H1 (cell line): Measurements from ENCODE around the gene CEP135. TPM values are rescaled to one million over a fixed set of nuclear protein-coding genes. Genes with fewer than 3 reads are reported as not detected.

Experiments
- polyA plus RNA-seq, 7 experiments: library from polyadenylated mRNA; depleted of rRNA in 3 of 7; stranded (reverse) in 5 of 7; unstranded in 2 of 7; fragments of >200 nt in 5 of 7; fragments of 200-250 nt in 2 of 7; gene quantifications; 1 replicate in 5 of 7; 2 replicates in 1 of 7; 4 replicates in 1 of 7; pipeline versions ENCODE4 v1.2.1 to v1.2.3, GENCODE V29; 2011 to 2013; ENCODE audit warnings: missing spikeins in 2 of 7, mixed read lengths in 2 of 7
- total RNA-seq: library from RNA; stranded (reverse); fragmentation: NEBNext Ultra II Directional; extraction: Animal tissue kit (Norgen Biotek cat#: 25700); gene quantifications from 2 replicates; pipeline ENCODE4 v1.2.1, GENCODE V29; 2021
- TF ChIP-seq, protein P1 (sequence below): IDR thresholded peaks from 2 replicates; pipeline ENCODE4 v1.6.1; 2011; ENCODE audit warnings: low read length, improper control_type of control experiment

CEP135 gene
- total and polyA plus RNA-seq, 2 of the 8 experiments (the other 6 are each of a cell fraction or from before 2014, with no cell fraction given), result 2.7 to 14.5 TPM

GRCh38 chr4:55941881-55942396 is 6.8 kb upstream of the CEP135 start (continued):
- TF ChIP-seq, protein P1, sequence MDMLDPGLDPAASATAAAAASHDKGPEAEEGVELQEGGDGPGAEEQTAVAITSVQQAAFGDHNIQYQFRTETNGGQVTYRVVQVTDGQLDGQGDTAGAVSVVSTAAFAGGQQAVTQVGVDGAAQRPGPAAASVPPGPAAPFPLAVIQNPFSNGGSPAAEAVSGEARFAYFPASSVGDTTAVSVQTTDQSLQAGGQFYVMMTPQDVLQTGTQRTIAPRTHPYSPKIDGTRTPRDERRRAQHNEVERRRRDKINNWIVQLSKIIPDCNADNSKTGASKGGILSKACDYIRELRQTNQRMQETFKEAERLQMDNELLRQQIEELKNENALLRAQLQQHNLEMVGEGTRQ, result no peak
- TF ChIP-seq, all 59 proteins: peak for 0
